ENCODE measurements around the gene NT5M.

The NT5M gene

DNA sequence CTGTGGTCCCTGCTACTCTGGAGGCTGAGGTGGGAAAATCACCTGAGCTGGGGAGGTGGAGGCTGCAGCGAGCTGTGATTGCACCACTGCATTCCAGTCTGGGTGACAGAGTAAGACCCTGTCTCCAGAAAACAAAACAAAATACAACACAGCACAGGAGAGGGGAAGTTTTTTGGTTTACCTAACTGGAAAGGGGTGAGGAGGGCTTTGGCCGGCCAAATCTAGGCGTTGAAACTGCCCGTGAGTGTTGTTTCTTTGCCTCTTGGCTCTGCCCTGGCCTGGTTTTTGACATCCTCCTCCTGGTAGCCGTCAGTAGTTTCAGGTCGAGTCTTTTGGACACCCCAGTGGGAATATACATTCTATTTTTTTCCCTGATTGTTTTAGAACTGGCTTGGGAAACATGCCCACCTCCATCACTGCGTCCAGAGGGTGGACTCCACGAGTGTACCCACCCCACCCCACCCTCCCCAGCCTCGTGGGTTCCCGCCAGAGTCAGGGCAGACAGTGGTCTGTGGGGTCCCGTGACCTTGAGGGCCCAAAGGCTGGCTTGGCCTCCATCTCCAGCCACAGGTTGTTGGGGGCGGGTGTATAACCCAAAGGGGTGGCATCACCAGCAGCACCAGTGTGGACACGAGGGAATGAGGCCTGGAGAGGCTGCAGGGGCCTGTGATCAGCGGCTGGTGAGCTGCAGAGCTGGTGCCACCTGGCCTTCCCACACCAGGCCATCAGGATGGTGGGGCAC is 42.7 kb downstream of the NT5M start:
- no peak overlapping the region for H3K27ac ChIP-seq
- TF ChIP-seq, protein P1, sequence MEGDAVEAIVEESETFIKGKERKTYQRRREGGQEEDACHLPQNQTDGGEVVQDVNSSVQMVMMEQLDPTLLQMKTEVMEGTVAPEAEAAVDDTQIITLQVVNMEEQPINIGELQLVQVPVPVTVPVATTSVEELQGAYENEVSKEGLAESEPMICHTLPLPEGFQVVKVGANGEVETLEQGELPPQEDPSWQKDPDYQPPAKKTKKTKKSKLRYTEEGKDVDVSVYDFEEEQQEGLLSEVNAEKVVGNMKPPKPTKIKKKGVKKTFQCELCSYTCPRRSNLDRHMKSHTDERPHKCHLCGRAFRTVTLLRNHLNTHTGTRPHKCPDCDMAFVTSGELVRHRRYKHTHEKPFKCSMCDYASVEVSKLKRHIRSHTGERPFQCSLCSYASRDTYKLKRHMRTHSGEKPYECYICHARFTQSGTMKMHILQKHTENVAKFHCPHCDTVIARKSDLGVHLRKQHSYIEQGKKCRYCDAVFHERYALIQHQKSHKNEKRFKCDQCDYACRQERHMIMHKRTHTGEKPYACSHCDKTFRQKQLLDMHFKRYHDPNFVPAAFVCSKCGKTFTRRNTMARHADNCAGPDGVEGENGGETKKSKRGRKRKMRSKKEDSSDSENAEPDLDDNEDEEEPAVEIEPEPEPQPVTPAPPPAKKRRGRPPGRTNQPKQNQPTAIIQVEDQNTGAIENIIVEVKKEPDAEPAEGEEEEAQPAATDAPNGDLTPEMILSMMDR (conservative IDR thresholded peaks at IDR 0.05), result no peak

DNA sequence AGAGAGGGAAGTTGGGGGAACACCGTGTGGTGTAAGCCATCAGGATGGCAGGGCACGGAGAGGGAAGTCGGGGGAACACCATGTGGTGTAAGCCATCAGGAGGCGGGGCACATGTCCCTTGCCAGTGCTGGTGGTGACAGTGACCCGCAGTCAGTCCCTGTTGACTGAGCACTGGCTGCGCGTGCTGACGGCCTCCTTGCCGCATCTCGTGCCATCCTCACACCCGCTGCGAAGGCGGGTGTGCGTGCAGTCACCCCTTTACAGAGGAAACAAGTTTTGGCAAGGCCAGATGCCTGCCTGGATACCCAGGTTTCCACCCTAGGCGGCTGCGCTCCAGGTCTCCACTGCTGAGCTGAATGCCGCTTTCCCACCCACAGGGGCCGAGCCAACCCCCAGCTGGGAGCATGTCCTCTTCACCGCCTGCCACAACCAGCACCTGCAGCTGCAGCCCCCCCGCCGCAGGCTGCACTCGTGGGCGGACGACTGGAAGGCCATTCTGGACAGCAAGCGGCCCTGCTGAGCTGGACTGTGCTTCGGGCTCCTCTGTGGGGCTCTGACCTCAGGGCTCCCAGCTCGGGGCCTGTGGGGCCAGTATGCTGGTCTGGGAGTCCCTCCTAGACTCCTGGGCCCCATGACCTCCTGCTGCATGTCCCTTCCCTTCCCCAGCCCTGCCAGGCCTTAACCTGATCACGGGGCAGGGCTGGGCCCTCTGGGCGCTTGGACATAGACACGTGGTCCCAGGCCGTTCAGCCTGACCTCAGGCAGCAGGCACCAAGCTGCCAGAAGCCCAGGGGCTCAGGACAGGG is 43.5 kb downstream of the NT5M start:
- TF ChIP-seq, protein P1 (conservative IDR thresholded peaks at IDR 0.05), result no peak
- H3K27ac ChIP-seq, result no peak overlapping the region

DNA sequence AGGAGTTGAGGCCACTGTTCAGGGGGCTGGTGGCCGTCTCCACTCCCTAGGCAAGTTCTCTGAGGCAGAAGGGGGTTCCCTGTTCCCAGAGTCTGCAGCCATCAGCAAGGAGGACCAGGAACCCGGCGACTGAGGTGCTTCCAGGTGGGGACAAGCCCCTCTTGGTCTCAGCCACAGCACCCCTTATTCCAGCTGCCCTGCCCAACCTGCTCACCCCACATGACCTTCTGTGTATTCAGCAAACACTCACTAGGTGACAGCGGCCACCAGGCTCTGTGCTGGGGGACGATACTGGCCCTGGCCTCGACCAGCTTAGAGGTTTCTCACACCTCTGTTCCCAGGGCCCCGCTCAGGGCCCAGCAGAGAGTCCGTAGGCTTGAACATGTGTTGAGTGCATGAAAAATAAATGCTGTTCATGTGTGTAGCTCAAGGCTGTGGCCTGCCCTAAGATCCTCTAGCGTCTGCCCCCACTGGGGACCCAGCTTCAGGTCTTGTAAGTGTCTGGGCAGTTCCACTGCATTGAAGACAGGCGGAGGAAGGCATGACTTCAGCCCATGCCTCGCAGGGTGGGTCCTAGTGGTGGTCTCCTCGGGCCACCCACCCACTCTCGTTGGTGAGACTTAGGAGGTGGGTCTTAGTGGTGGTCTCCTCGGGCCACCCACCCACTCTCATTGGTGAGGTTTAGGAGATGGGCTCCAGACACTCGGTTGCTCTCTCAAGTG is 44.2 kb downstream of the NT5M start:
- TF ChIP-seq, protein P1 (conservative IDR thresholded peaks at IDR 0.05), result no peak
- no peak overlapping the region for H3K27ac ChIP-seq

DNA sequence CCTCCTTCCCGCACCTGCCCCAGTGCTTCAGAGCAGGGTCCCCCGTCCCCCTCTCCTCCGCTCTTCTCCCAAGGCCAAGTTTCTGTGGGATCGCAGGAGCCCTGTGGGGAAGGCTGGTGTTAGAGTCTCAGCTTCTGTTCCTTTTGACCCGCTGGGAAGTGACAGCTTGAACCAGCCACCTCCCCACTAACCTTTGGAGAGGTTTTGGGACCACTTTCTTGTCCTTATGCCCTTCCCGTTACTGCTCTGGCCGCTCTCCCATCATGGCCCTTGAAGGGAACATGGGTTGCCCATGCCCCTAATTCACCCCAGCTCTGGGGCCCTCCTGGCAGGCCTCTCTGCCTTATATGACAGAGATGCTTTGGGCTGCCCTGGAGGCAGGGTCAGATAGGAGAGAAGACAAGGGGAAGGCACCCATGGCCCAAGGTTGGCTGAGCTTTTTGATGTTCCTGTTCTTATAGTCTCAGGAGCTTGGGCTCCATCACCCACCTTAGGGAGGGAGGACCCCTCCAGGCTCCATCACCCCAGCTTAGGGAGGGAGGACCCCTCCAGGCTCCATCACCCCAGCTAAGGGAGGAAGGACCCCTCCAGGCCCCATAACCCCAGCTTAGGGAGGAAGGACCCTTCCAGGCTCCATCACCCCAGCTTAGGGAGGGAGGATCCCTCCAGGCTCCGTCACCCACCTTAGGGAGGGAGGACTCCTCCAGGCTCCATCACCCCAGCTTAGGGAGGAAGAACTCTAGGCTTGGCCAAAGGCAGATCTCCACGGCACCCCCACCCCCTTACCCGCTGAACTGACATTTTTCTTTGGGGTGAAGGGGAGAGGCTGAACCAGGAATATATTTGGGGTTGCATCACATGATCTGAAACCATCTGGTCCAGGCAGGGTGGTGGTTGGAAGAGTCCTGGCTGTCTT is 45.0 kb downstream of the NT5M start:
- no peak overlapping the region for H3K27ac ChIP-seq
- TF ChIP-seq, protein P1 (conservative IDR thresholded peaks at IDR 0.05), result no peak

DNA sequence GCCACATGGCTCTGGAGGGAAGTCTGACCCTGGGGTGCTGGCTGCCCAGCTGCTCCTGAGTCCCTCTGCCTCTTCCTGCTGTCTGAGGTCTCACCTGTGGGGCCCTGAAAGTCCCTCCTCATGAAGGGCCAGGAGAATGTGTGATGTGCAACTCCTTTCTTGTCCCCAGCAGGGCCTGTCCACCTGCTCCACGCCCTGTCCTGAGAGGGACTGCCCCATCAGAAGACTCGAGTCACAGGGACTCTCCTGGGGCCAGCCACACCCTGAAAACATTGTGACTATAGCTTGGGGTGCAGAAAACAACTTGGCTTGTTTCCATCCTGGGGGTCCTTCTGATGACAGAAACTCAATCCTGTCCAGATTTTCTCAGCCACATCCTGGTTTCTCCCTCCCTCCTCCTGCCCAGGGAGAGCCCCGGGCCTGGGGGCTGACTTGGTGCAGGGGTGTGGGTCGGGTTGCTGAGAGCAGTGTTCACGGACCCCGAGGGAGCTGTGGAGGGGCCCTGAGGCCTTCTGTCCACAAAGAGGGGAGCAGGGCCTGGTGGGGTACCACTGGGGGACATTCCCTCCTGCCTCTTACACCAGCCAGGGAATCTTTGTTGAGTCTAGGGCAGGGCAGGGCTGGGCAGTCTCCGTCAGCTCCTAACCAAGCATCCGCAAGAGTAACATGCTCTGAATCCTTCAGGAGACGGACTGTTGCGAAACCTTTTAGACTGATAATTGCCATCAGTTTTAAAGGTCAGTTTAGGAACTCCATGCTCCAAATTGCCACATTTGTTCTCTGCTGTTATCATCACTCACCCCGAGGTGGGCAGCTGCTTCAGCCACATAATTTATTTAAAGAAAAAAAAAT is 45.9 kb downstream of the NT5M start:
- TF ChIP-seq, protein P1 (conservative IDR thresholded peaks at IDR 0.05), result no peak
- H3K27ac ChIP-seq, result no peak overlapping the region

DNA sequence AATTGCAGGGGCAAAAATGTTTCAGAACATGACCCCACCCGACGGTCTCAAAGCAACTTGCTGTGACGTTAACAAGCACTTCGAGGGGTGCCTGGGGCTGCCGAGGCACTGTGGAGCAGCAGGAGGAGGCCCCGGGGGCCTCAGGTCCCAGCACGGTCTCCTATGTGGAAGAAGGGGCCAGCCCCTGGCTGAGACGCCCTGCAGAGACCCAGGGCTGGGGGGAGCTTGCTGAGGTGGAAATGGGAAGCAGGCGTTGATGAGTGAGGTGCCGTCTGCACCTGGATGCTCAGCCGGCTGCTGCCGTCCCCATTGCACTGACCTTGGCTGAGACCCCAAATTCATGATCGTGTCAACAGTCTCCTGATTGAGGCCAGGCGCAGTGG is 46.5 kb downstream of the NT5M start:
- H3K27ac ChIP-seq, result no peak overlapping the region
- TF ChIP-seq, protein P1 (conservative IDR thresholded peaks at IDR 0.05), result no peak

Measured in VCaP (cell line).